Heart left ventricle (tissue), 13 donors: ENCODE results near the gene NRAP.

Experiments used
- CTCF ChIP-seq, 12 donors: fragments of 200-600 bp; sonication (generic) in 4 of 12; IDR thresholded peaks; one replicate each; pipeline versions ENCODE4 v1.5.0 to v1.8.0; 2018 to 2022; ENCODE audit warnings: antibody characterized with exemption in 12 of 12, mild to moderate bottlenecking in 5 of 12
- POLR2A ChIP-seq, 2 donors: fragments of 450-650 bp; IDR thresholded peaks; one replicate each; pipeline ENCODE4 v1.6.1; 2017; ENCODE audit warnings: antibody characterized with exemption in 2 of 2, mild to moderate bottlenecking in 2 of 2, moderate library complexity in 2 of 2
- donor health status: ischemic (EF 13 %, LVEDD 7.1; RV severe dilation, severe dysfunction).
- donor health status: DM: no; HTN: yes; CAD: no.
- donor health status: DM: no; HTN: no; CAD: no.
- donor health status: ischemic (EF 25% LVEDD 6.9; RV normal size, moderate dysfunction).
- donor health status: ischemic (EF 25% LVEDD 5.7; RV mildly dilated, moderate dysfunction).
- donor health status: ischemic (EF 35%, LVEDD 5.7; RV mildly dilated, moderate dysfunction).
- donor health status: nonischemic (EF 11% LVEDD 7.7; RV severe dilation, severe dysfunction).
- donor health status: DM: yes; HTN: yes; CAD: no.
- donor health status: PGD.
- donor health status: ischemic (EF 29% LVEDD 5.4; RV normal size, mild dysfunction).
- donor health status: nonischemic (EF 23%, LVEDD 6.1; RV moderate dilation, normal function).

- no peak for TF ChIP-seq CTCF (IDR thresholded peaks at IDR 0.05)
- no peak for TF ChIP-seq POLR2A (IDR thresholded peaks at IDR 0.05)
Measured at GRCh38 chr10:113681533-113682470, 18.0 kb upstream of the NRAP start.
